ENCODE measurements around the gene ECPAS. TPM values are rescaled to one million over a fixed set of nuclear protein-coding genes. Genes with fewer than 3 reads are reported as not detected.

Gene ECPAS
- total RNA-seq, 1 experiment from 2014 or later, result 106 TPM

DNA sequence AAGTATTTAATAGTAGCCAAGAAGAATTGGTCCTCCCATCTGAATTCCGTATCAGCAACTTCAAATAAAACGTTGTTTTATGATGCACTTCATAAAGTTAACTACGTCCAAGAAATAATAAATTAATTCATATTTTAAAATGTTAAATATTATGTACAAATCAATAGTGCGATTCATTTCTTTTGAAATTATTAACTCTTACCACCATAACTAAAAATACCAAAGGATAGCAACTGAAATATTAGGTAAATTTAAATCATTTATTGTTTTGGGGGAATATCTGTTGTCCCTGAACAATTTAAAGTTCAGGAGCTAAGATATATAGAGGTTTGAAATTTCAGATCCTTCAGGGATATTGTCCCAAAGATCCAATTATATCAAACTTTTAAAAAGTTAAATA, 154.1 kb downstream of the ECPAS start, which contains the start of gene OR2K2:
Gene OR2K2 (minus strand): TSS at position 101 of the 400 bp plus-strand sequence. CDS start 1,791 bp downstream, outside the sequence.
- WGBS (ENCODE audit: extremely low coverage, insufficient read length, low lambda C conversion rate), result no CpG with 5 or more reads among the region's 4 CpGs
- peaks cover 3 to 4% of the 10 kb centered on the region in 2 experiments; a peak in 3 of 4 replicates for H3K4me1 Mint-ChIP-seq

More for the DNA sequence above, 154.1 kb downstream of the ECPAS start, which contains the start of gene OR2K2:
- no peak within 1 kb of the TSS for H2BK15ac ChIP-seq (ENCODE audit: low read depth, low read length)
- Mint-ChIP-seq H3K36me3 (ENCODE audit: insufficient read depth in 1 of 3, low read depth in 3 of 3) (no peaks in the 10 kb centered on the region), H3K27ac (no peak within 1 kb of the TSS; a peak in 1 of 7 replicates), H3K27me3 (ENCODE audit: low read depth) (no peaks in the 10 kb centered on the region; the same call in 1 of the 2 replicates), H3K4me3 (no peak within 1 kb of the TSS), H3K9me3 (no peaks in the 10 kb centered on the region; a peak in 1 of 5 replicates)
- H3K56ac ChIP-seq (ENCODE audit: insufficient read length, low read depth, low read length), result no peak within 1 kb of the TSS
- no peak within 1 kb of the TSS for H2BK12ac ChIP-seq (ENCODE audit: insufficient read length, low read depth, low read length)
- no peak within 1 kb of the TSS for H2AFZ ChIP-seq (ENCODE audit: low read length)
- H3K27me3 ChIP-seq (ENCODE audit: insufficient read depth, low read length), result no peaks in the 10 kb centered on the region
- no peaks in the 10 kb centered on the region for H3K9me3 ChIP-seq (ENCODE audit: control insufficient read depth, low read depth, low read length)
- H3K18ac ChIP-seq (ENCODE audit: insufficient read length, low read depth, low read length), result no peak within 1 kb of the TSS
- no peak within 1 kb of the TSS for H3T11ph ChIP-seq (ENCODE audit: low read length)
- H4K91ac ChIP-seq (ENCODE audit: insufficient read length, low read depth, low read length), result no peak within 1 kb of the TSS
- no peaks in the 10 kb centered on the region for H3K23me2 ChIP-seq (ENCODE audit: insufficient read length, low read depth, low read length, poor library complexity, severe bottlenecking)
- H3K9ac ChIP-seq (ENCODE audit: extremely low read depth, insufficient read length, low read length), result no peak within 1 kb of the TSS
- H3K4me2 ChIP-seq (ENCODE audit: insufficient read depth, insufficient read length, low read length), result no peak within 1 kb of the TSS
- DNase-seq, result no peak
- no peaks in the 10 kb centered on the region for H3K79me1 ChIP-seq (ENCODE audit: insufficient read depth, low read depth, low read length, poor library complexity, severe bottlenecking)
- no peaks in the 10 kb centered on the region for H3K4me1 ChIP-seq (ENCODE audit: insufficient read depth, low read length)
- no peak within 1 kb of the TSS for H2BK20ac ChIP-seq (ENCODE audit: low read depth, low read length, poor library complexity, severe bottlenecking)
- no peak within 1 kb of the TSS for H4K8ac ChIP-seq (replicated peaks; ENCODE audit: insufficient read length, low read depth, low read length)
- no peak within 1 kb of the TSS for H2AK5ac ChIP-seq (ENCODE audit: insufficient read length, low read length)
- H3K4ac ChIP-seq (ENCODE audit: low read depth, low read length), result no peak within 1 kb of the TSS
- no peak within 1 kb of the TSS for H2BK5ac ChIP-seq (ENCODE audit: insufficient read length, low read length)
- TF ChIP-seq, protein P1, sequence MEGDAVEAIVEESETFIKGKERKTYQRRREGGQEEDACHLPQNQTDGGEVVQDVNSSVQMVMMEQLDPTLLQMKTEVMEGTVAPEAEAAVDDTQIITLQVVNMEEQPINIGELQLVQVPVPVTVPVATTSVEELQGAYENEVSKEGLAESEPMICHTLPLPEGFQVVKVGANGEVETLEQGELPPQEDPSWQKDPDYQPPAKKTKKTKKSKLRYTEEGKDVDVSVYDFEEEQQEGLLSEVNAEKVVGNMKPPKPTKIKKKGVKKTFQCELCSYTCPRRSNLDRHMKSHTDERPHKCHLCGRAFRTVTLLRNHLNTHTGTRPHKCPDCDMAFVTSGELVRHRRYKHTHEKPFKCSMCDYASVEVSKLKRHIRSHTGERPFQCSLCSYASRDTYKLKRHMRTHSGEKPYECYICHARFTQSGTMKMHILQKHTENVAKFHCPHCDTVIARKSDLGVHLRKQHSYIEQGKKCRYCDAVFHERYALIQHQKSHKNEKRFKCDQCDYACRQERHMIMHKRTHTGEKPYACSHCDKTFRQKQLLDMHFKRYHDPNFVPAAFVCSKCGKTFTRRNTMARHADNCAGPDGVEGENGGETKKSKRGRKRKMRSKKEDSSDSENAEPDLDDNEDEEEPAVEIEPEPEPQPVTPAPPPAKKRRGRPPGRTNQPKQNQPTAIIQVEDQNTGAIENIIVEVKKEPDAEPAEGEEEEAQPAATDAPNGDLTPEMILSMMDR (conservative IDR thresholded peaks at IDR 0.05), result no peak
- no peaks in the 10 kb centered on the region for H4K20me1 ChIP-seq (ENCODE audit: control insufficient read depth, insufficient read depth, insufficient read length)
- H3K23ac ChIP-seq (ENCODE audit: insufficient read length, low read depth, low read length), result no peak within 1 kb of the TSS
- H3K27ac ChIP-seq (ENCODE audit: insufficient read length, low read depth, low read length), result no peak within 1 kb of the TSS
- H3K14ac ChIP-seq (ENCODE audit: insufficient read depth, low read length), result no peak within 1 kb of the TSS
- H2BK120ac ChIP-seq (ENCODE audit: low read depth, low read length, poor library complexity, severe bottlenecking), result no peak within 1 kb of the TSS
- H3K79me2 ChIP-seq (ENCODE audit: insufficient read depth, low read length), result no peaks in the 10 kb centered on the region
- no peak within 1 kb of the TSS for H4K5ac ChIP-seq (ENCODE audit: insufficient read length, low read depth, low read length)
